ENCODE data around the gene CCDC15.
"Not testable (repeated sequence)": the region's sequence is repeated elsewhere in the genome, so short reads cannot be mapped to it uniquely, and the experiment has no call there.

CCDC15 gene

GRCh38 chr11:125083312-125084056 lies 129.5 kb downstream of the CCDC15 start:
- DNase-seq: no peak

DNA sequence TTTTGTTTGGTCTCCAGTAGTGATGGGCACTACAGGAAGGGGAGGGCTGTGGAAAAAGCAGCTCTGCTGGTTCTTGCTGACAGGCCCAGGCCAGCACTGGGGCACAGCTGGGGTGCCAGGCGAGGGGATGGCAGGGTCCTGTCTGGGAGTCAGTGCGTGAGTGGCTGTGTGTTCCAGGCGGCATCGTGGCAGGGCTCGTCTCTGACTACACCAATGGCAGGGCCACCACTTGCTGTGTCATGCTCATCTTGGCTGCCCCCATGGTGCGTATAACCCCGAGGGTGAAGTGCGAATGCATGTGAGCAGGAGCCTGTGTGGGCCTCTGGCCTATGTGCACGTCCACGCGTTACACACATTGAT lies 130.0 kb downstream of the CCDC15 start:
- no peak for DNase-seq

DNA sequence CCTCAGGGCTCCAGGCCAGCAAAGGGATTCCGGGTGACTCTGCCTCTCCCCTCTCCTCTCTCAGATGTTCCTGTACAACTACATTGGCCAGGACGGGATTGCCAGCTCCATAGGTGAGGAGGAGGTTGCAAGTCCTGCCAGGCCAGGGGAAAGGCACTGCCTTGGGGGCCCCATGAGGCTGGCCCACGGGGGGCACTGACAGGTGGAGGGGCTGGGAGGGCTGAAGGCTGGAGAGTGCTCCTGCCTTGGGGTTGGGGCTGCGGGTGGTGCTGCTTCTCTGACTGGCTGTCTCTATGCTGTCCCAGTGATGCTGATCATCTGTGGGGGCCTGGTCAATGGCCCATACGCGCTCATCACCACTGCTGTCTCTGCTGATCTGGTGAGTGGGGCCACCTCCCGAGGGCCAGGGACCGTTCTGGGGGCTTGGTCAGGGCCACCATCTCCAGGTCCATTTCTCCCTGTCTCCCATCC lies 130.8 kb downstream of the CCDC15 start:
- DNase-seq: no peak

GRCh38 chr11:125085301-125086081 lies 131.5 kb downstream of the CCDC15 start:
- no peak for DNase-seq

DNA sequence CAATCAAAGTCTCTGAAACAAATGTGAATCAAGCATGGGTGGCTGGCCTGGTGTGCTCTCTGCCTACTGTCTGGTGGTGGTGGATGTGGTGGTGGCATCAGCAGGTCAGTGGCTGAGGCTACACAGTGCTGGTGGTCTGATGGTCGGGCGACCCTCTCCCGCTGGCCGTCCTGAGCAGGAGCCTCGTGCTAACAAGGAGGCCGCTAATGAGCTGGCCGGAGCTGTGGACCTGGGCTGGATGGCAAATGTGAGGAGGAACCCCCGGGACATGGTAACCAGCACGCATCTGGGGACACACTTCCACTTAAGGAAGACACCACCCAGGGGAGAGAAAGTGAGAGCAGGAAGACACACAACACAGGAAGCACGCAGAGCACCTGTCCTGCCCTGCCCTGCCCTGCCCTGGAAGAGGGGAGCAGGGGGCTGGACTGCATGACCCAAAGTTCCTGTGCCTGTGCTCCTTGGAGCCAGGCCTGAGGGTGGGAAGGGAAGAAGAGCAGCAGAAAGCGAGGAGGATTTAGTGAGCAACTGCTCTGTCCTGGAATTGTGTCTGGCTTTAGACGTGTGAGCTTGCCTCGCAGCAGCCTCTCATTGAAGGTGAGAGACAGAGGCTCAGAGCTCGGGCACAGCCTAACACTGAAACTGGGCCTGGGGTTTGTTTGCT lies 132.8 kb downstream of the CCDC15 start:
- DNase-seq: no peak

GRCh38 chr11:125088123-125088522 lies 134.1 kb downstream of the CCDC15 start:
- no peak for DNase-seq

GRCh38 chr11:125088576-125089455 lies 134.8 kb downstream of the CCDC15 start:
- DNase-seq: no peak

GRCh38 chr11:125089481-125089880 lies 135.5 kb downstream of the CCDC15 start:
- not testable (repeated sequence) for DNase-seq

DNA sequence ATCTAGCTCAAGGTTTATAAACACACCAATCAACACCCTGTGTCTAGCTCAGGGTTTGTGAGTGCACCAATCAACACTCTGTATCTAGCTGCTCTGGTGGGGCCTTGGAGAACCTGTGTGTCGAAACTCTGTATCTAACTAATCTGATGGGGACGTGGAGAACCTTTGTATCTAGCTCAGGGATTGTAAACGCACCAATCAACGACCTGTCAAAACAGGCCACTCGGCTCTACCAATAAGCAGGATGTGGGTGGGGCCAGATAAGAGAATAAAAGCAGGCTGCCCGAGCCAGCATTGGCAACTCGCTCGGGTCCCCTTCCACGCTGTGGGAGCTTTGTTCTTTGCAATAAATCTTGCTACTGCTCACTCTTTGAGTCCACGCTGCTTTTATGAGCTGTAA lies 136.1 kb downstream of the CCDC15 start:
- DNase-seq: not testable (repeated sequence)

GRCh38 chr11:125090816-125091215 lies 136.8 kb downstream of the CCDC15 start:
- no peak for DNase-seq

All from T-helper 9 cell (primary cell).